Gastrocnemius medialis (tissue), 4 donors: ENCODE data around the gene IL13.

Source experiments
- POLR2A ChIP-seq, 2 donors: fragments of 450-650 bp; IDR thresholded peaks; one replicate each; pipeline ENCODE4 v1.6.1; 2017; ENCODE audit warnings: antibody characterized with exemption in 2 of 2, mild to moderate bottlenecking in 2 of 2, moderate library complexity in 2 of 2
- TF ChIP-seq, protein P1 (sequence below), 5 experiments: fragments of 450-650 bp in 3 of 5; fragments of 200-600 bp in 2 of 5; sonication (generic) in 2 of 5; IDR thresholded peaks in 4 of 5; conservative IDR thresholded peaks in 1 of 5; 1 replicate in 4 of 5; 2 replicates in 1 of 5; pipeline ENCODE4 v1.5.1; 2016 to 2019; ENCODE audit warnings: antibody characterized with exemption in 5 of 5, mild to moderate bottlenecking in 3 of 5, moderate library complexity in 3 of 5

DNA sequence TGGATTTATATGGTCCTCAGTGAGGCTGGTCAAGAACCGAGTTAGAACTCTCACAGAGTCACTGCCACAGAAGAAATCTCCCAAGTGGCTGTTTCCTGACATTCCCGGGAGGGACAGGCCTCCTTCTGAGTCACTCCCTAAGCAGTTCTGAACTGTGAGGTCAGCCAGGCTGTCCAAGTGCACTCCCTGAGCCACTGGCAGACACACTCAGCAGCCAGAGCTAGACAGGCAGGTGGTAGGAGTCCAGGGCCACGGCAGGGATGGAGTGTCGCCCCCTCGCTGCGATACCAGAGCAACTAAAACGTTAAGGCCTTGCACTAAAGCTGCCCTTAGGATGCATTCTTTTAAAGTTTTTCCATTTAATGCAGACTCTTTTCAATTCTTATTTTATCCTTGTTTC, 19.2 kb downstream of the IL13 start:
- TF ChIP-seq POLR2A (IDR thresholded peaks at IDR 0.05) = no peak
- TF ChIP-seq, protein P1, sequence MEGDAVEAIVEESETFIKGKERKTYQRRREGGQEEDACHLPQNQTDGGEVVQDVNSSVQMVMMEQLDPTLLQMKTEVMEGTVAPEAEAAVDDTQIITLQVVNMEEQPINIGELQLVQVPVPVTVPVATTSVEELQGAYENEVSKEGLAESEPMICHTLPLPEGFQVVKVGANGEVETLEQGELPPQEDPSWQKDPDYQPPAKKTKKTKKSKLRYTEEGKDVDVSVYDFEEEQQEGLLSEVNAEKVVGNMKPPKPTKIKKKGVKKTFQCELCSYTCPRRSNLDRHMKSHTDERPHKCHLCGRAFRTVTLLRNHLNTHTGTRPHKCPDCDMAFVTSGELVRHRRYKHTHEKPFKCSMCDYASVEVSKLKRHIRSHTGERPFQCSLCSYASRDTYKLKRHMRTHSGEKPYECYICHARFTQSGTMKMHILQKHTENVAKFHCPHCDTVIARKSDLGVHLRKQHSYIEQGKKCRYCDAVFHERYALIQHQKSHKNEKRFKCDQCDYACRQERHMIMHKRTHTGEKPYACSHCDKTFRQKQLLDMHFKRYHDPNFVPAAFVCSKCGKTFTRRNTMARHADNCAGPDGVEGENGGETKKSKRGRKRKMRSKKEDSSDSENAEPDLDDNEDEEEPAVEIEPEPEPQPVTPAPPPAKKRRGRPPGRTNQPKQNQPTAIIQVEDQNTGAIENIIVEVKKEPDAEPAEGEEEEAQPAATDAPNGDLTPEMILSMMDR (IDR thresholded peaks at IDR 0.05 in 4 of 5, conservative IDR thresholded peaks at IDR 0.05 in 1 of 5) = no peak
